Measurements from ENCODE around the gene WWOX.
"Not testable (repeated sequence)": the region's sequence is repeated elsewhere in the genome, so short reads cannot be mapped to it uniquely, and the experiment has no call there.

The WWOX gene

DNA sequence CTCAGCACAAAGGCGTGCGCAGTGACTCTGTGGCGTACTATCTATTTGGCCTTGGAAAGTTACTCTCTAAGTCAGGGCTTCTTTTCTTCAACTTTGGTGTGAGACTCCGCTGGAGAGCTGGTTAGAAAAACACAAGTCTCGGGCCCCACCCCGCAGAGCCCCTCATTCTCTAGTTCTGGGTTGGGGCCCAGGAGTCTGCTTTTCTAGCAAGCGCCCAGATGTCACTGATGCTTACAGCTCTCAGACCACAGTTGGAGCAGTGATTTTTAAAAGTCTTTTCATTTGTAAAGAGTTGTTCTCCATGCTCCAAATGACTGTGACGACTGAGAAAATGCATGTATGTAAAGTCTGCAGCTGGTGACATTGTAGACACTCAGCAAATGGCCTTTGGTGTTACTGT lies 582.3 kb downstream of the WWOX start:
- no peak for DNase-seq (ENCODE audit: low read depth)
- TF ChIP-seq, protein P1, sequence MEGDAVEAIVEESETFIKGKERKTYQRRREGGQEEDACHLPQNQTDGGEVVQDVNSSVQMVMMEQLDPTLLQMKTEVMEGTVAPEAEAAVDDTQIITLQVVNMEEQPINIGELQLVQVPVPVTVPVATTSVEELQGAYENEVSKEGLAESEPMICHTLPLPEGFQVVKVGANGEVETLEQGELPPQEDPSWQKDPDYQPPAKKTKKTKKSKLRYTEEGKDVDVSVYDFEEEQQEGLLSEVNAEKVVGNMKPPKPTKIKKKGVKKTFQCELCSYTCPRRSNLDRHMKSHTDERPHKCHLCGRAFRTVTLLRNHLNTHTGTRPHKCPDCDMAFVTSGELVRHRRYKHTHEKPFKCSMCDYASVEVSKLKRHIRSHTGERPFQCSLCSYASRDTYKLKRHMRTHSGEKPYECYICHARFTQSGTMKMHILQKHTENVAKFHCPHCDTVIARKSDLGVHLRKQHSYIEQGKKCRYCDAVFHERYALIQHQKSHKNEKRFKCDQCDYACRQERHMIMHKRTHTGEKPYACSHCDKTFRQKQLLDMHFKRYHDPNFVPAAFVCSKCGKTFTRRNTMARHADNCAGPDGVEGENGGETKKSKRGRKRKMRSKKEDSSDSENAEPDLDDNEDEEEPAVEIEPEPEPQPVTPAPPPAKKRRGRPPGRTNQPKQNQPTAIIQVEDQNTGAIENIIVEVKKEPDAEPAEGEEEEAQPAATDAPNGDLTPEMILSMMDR (IDR thresholded peaks at IDR 0.05; ENCODE audit: control insufficient read depth, extremely low read depth, insufficient read depth) = no peak

DNA sequence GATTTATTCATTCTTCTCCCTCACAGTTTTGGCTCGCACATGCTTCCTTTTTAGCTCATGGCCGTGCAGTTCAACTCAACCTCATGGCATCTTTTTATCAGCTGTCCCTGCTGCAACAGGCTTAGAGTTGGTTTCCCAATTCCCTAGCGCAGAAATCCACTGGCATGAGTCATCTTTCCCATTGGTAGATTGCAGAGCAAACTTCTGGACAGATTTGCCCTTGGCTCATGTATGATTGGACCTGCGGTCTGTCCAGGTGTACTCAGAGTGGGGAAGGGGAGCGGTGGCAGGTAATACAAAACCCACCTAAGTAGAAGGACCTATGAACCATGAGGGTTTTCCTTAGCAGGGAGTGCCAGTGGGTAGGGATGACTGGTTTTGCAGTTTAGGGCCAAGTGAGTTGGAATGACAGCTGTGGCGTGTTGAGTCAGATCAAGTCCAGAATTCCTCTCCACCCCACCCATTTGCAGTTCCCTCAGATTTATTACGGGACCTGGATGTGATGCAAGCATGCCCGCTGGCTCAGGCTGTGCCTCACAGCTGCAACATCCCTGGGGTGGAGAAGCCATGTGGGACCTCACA lies 584.7 kb downstream of the WWOX start:
- no peak for DNase-seq (ENCODE audit: low read depth)
- TF ChIP-seq, protein P1 (IDR thresholded peaks at IDR 0.05; ENCODE audit: control insufficient read depth, extremely low read depth, insufficient read depth) = no peak
- H3K4me3 ChIP-seq (ENCODE audit: low read depth, low read length) = no peak overlapping the region

More for the DNA sequence above, 582.3 kb downstream of the WWOX start:
- no peak overlapping the region for H3K4me3 ChIP-seq (ENCODE audit: low read depth, low read length)

DNA sequence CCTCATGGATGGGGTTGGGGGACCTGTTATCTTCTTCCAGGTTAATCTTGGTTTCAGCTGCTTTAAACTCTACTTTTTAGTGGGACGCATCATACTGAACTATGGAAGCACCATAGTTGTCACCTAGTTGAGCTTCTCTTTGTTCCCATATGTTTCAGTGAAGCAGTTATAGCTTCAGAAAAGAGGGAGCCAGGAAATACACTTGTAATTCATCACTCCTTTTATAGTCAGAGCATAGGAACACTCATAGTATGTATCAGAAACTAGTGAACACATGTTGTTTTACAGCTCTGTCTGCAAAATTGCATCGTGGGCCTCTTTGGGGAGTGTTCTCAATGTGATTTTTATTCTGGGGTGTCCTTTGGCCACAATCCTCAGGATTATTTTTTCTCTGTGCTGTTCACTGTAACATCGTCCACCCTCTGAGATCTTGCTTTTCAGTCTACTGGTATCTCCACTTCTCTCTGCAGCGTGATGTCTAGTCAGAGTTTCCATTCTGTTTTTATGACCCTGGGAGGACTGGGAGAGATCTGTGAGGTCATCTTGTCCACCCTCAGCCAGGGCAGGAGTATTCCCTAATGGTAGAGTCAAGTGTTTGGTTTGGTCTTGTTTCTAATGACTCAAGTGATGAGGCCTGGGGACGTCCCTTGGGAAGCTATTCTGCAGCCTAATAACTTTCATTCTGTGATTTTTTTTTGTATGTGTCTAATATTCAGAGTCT lies 585.4 kb downstream of the WWOX start:
- DNase-seq (ENCODE audit: low read depth) = no peak
- H3K4me3 ChIP-seq (ENCODE audit: low read depth, low read length) = no peak overlapping the region
- TF ChIP-seq, protein P1 (IDR thresholded peaks at IDR 0.05; ENCODE audit: control insufficient read depth, extremely low read depth, insufficient read depth) = no peak

DNA sequence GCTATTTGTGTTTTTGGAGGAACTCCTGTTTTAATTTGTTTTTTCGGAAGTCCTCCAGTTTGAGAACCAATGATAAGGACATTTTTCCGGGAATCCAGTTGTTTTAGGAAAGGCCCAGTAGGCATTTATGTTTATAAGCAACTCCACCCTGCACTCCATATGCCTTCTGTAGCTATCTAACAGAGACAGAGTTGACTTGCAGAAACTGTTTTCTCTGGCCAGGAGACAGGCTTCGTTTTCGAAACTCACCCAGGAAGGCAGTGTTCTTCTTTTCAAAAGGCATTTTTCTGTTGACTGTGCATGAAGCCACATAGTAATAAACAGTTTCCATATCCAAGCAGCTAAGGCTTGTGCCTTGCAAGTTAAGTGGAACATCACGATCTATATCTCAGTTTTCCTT lies 587.1 kb downstream of the WWOX start:
- no peak overlapping the region for H3K4me3 ChIP-seq (ENCODE audit: low read depth, low read length)
- TF ChIP-seq, protein P1 (IDR thresholded peaks at IDR 0.05; ENCODE audit: control insufficient read depth, extremely low read depth, insufficient read depth) = no peak
- no peak for DNase-seq (ENCODE audit: low read depth)

DNA sequence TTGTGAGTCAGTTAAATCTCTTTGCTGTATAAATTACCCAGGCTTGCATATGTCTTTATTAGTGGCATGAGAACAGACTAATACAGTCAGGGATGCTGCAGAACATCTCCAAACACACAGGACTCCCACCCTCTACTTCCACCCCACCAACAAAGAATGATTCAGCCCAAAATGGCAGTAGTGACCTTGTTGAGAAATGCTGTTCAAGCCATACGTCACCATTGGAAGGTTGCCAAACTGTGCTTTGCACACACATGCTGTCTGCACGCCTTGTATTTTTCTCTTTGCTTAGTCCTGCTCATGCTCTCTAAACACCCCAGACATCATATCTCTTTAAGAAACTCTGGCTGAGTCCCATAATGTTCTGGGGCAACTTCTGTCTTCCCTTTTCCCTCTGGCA lies 589.6 kb downstream of the WWOX start:
- TF ChIP-seq, protein P1 (IDR thresholded peaks at IDR 0.05; ENCODE audit: control insufficient read depth, extremely low read depth, insufficient read depth) = no peak
- DNase-seq (ENCODE audit: low read depth) = peak; percentile 63
- no peak overlapping the region for H3K4me3 ChIP-seq (ENCODE audit: low read depth, low read length)

DNA sequence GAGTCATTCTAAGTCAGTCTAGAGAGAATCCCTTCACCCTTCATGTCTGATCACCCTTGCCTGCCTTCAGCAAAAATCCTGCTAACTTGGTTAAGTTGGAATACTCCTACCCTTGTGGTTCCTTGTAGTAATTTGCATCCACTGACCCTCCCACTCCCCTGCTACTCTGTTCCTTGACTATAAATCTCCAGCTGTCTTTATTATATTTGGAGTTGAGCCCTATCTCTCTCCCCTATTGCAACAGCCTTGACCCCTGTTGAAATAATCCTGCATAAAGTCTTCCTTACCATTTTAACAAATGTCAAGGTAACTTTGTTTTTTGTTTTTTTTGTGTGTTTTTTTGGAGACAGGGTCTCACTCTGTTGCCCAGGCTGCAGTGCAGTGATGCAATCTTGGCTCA lies 590.1 kb downstream of the WWOX start:
- H3K4me3 ChIP-seq (ENCODE audit: low read depth, low read length) = no peak overlapping the region
- DNase-seq (ENCODE audit: low read depth) = no peak
- TF ChIP-seq, protein P1 (IDR thresholded peaks at IDR 0.05; ENCODE audit: control insufficient read depth, extremely low read depth, insufficient read depth) = no peak

DNA sequence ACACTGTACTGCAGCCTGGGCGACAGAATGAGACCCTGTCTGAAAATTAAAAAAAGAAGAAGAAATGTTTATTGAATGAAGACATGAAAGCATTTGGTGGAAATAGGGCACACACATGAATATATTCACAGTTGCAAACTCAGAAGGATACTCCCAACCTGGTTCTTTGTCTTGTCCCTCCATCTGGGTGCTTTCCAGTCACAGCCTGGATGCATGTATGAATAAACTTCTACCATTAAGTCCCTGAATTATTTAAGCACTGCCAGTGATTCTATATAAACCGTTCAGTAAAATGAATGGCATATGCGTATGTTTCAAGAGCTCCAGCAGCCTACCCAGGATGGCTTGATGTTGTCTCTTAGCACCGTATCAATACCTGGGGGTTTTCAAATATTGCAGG lies 591.1 kb downstream of the WWOX start:
- no peak overlapping the region for H3K4me3 ChIP-seq (ENCODE audit: low read depth, low read length)
- DNase-seq (ENCODE audit: low read depth) = no peak
- TF ChIP-seq, protein P1 (IDR thresholded peaks at IDR 0.05; ENCODE audit: control insufficient read depth, extremely low read depth, insufficient read depth) = no peak

DNA sequence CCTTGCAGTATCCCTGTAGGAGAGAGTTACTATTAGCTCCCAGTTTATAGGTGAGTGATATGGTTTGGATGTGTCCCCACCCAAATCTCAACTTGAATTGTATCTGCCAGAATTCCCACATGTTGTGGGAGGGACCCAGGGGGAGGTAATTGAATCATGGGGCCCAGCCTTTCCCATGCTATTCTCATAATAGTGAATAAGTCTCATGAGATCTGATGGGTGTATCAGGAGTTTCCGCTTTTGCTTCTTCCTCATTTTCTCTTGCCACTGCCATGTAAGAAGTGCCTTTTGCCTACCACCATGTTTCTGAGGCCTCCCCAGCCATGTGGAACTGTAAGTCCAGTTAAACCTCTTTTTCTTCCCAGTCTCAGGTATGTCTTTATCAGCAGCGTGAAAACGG lies 592.3 kb downstream of the WWOX start:
- not testable (repeated sequence) for DNase-seq (ENCODE audit: low read depth); H3K4me3 ChIP-seq (ENCODE audit: low read depth, low read length)

Data from LNCaP clone FGC (cell line).